A673 (cell line): ENCODE data around the gene GPHN.

Experiments
- CTCF ChIP-seq: fragments of 300-800, 200-600 bp; sonication (generic); conservative IDR thresholded peaks from 2 replicates; pipeline ENCODE4 v1.5.1; 2017; ENCODE audit warnings: low read depth, mild to moderate bottlenecking, antibody characterized with exemption, low read length, moderate library complexity, mixed read lengths
- EZH2 ChIP-seq: fragments of 200-600 bp; sonication (generic); IDR thresholded peaks from 2 replicates; pipeline ENCODE4 v1.6.1; 2017; ENCODE audit warnings: borderline replicate concordance, low read depth, mild to moderate bottlenecking, mixed read lengths, antibody characterized with exemption, low read length; ENCODE audit not compliant: poor library complexity, severe bottlenecking

DNA sequence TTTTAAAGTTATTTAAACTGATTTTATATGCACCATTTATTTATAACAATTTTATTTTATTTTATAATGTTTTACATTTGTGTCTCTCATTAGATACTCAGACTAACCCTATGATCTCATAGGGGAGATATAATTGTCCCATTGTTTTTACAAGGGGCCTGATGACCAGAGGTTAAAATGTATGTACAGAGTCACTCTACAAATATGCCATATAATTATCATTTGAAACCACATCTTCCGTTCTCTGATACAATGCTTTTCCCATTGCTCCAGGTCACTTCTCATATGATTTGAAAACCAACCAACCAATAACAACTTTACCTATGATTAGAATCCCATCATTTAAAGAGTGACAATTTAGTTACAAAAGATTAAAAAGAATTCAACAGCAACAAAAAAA, 137.8 kb downstream of the GPHN start:
- TF ChIP-seq CTCF: no peak
- TF ChIP-seq EZH2: no peak
